Measurements from ENCODE around the gene BEST2. TPM values are rescaled to one million over a fixed set of nuclear protein-coding genes. Genes with fewer than 3 reads are reported as not detected.
"Not testable (repeated sequence)": the region's sequence is repeated elsewhere in the genome, so short reads cannot be mapped to it uniquely, and the experiment has no call there.

BEST2 gene
- total RNA-seq, 4 donors from 2014 or later, result 0.63 TPM; not detected in 3

DNA sequence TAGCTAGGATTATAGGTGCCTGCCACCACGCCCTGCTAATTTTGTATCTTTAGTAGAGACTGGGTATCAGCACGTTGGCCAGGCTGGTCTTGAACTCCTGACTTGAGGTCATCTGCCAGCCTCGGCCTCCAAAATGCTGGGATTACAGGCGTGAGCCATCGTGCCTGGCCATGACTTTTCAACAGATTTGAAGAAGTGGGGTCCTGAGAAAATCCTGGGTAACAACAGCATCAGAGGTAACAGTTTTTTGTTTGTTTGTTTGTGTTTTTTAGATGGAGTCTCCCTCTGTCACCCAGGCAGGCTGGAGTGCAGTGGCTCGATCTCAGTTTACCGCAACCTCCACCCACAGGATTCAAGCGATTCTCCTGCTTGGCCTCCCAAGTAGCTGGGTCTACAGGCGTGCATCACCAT, 43.4 kb downstream of the BEST2 start:
- intact Hi-C loops (cut with DNase I; ENCODE audit: low total_unique reads) (loop anchor here (5.0 kb wide), 4 partner anchors 73 to 1052 kb away; partner anchors contain the start of genes FARSA, IER2, STX10 and TNPO2), in situ Hi-C loops (cut with MboI; ENCODE audit: low sequenced_read_pairs in 4 of 4) (loop anchor here in 2 of 4 donors (5.0 kb wide), 1 partner anchor 33 kb away; no protein-coding TSS in a partner anchor)
- H3K4me1 ChIP-seq, result peaks cover 14 to 17% of the 10 kb centered on the region in 2 donors
- TF ChIP-seq CTCF (IDR thresholded peaks at IDR 0.05 in 4 of 5, conservative IDR thresholded peaks at IDR 0.05 in 1 of 5), result no peak
- no peak for TF ChIP-seq POLR2A (IDR thresholded peaks at IDR 0.05)
- no peak for DNase-seq
- H3K27ac ChIP-seq, result peak overlapping the region; percentile 99 to 100 (median 100)
- peaks cover 0 to 14% of the 10 kb centered on the region in 2 donors for H3K36me3 ChIP-seq
- ATAC-seq, result no peak
- H3K9me3 ChIP-seq, result no peaks in the 10 kb centered on the region
- H3K4me3 ChIP-seq, result no peak overlapping the region
- H3K27me3 ChIP-seq, result no peaks in the 10 kb centered on the region

DNA sequence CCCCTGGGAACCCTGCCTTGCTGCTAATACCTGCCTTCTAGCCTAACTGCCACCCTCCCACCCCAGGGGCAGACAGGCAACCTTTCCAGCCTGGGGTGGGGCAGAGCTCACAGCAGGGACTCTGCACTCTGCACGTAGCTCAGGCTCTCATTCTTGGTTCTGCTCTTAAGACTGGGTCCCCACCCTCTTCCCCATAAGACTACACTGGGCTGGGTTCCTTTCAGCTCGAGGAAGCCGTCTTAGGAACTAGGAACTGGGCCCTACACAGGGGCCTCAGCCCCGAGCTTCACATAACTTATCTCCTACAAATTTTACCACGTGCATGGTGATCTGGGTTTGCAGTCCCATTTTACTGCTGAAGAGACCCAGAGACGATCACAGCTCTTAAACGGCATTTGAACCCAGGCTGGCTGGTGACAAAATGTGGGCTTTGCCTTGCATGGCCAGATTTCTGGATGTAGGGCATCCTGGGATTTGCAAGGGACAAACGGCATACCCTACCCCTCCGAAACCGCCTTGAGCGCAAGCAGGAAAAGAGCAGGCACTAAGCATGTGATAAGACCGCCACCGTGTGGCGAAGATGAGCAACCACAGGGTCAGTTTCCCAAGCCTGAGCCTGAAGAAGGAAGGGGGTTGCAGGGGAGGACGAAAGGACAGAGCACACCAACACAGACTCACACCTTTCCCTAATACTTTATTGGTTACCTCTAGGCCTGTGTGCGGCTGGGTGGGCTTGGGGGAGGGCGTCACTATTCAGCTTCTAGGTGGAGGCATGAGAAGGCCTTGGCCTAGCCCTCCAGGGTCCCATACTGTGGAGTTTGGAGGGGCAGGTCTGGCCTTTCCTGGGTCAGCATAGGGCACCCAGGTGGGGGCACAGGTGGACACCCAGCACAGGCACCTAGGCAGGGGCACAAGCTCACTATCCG, 44.8 kb downstream of the BEST2 start:
- intact Hi-C loops (cut with DNase I; ENCODE audit: low total_unique reads) (loop anchor here (1.0 kb wide), 2 partner anchors 18 to 30 kb away; no protein-coding TSS in a partner anchor), in situ Hi-C loops (cut with MboI; ENCODE audit: low sequenced_read_pairs in 4 of 4) (loop anchor here in 2 of 4 donors (5.0 kb wide), 1 partner anchor 34 kb away; no protein-coding TSS in a partner anchor)
- H3K4me1 ChIP-seq, result peaks cover 16 to 24% of the 10 kb centered on the region in 2 donors
- no peaks in the 10 kb centered on the region for H3K27me3 ChIP-seq
- peak overlapping the region; percentile 20 to 47 (median 38) for H3K27ac ChIP-seq
- peaks cover 0 to 22% of the 10 kb centered on the region in 2 donors for H3K36me3 ChIP-seq
- no peaks in the 10 kb centered on the region for H3K9me3 ChIP-seq
- ATAC-seq (peak in 1 of 2 donors; percentile 9), DNase-seq (peak in 1 of 2 donors; percentile 66)
- H3K4me3 ChIP-seq, result no peak overlapping the region
- peak; percentile 93 to 98 (median 97) for TF ChIP-seq CTCF (IDR thresholded peaks at IDR 0.05 in 4 of 5, conservative IDR thresholded peaks at IDR 0.05 in 1 of 5)
- TF ChIP-seq POLR2A (IDR thresholded peaks at IDR 0.05), result no peak

DNA sequence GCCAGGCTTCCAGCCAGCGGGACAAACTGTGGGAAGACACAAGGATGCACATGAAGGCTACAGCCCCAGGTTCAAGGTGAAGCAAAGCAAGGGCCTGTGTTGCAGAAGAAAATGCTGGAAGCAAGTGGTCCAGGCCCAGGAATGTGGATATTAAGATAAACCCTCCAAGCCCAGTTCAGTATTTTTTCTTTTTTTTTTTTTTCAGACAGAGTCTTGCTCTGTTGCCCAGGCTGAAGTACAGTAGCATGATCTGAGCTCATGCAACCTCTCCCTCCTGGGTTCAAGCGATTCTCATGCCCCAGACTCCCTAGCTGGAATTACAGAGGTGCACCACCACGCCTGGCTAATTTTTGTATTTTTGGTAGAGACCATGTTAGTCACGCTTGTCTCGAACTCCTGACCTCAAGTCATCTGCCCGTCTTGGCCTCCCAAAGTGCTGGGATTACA, 45.6 kb downstream of the BEST2 start:
- TF ChIP-seq POLR2A (IDR thresholded peaks at IDR 0.05) (no peak), CTCF (IDR thresholded peaks at IDR 0.05 in 4 of 5, conservative IDR thresholded peaks at IDR 0.05 in 1 of 5) (no peak)
- in situ Hi-C loops (cut with MboI; ENCODE audit: low sequenced_read_pairs in 4 of 4), result loop anchor here in 2 of 4 donors (5.0 kb wide), 1 partner anchor 35 kb away; no protein-coding TSS in a partner anchor
- Histone ChIP-seq H3K27ac (peak overlapping the region in 1 of 4 donors; percentile 47), H3K27me3 (no peaks in the 10 kb centered on the region), H3K4me1 (peaks cover 16 to 27% of the 10 kb centered on the region in 2 donors), H3K4me3 (no peak overlapping the region), H3K36me3 (peaks cover 0 to 22% of the 10 kb centered on the region in 2 donors), H3K9me3 (no peaks in the 10 kb centered on the region)
- DNase-seq (no peak), ATAC-seq (no peak)
- intact Hi-C loops (cut with DNase I; ENCODE audit: low total_unique reads), result no loop called here

GRCh38 chr19:12797607-12798006, 46.0 kb downstream of the BEST2 start:
- H3K9me3 ChIP-seq; ATAC-seq; intact Hi-C loops (cut with DNase I; ENCODE audit: low total_unique reads); H3K27ac ChIP-seq; DNase-seq; H3K27me3 ChIP-seq; H3K4me3 ChIP-seq: not testable (repeated sequence)
- in situ Hi-C loops (cut with MboI; ENCODE audit: low sequenced_read_pairs in 4 of 4), result loop anchor here in 2 of 4 donors (5.0 kb wide), 1 partner anchor 35 kb away; no protein-coding TSS in a partner anchor
- H3K36me3 ChIP-seq, result peaks cover 0 to 22% of the 10 kb centered on the region in 2 donors
- peaks cover 19 to 31% of the 10 kb centered on the region in 2 donors for H3K4me1 ChIP-seq

Measured in gastrocnemius medialis (tissue), 4 donors.